OCI-LY1 (cell line): ENCODE data around the gene HDAC7.

Experiments
- EZH2 ChIP-seq: fragments of 200-600 bp; sonication (generic), shearing (Covaris generic); IDR thresholded peaks from 2 replicates; pipeline ENCODE4 v1.8.0; 2017; ENCODE audit warnings: borderline replicate concordance, mixed run types, mild to moderate bottlenecking, antibody characterized with exemption, low read length, moderate library complexity, mixed read lengths
- TF ChIP-seq, protein P1 (sequence below): fragments of 200-600 bp; sonication (generic), shearing (Covaris generic); IDR thresholded peaks from 2 replicates; pipeline ENCODE4 v1.5.1; 2017; ENCODE audit warnings: mild to moderate bottlenecking, antibody characterized with exemption, low read length, moderate library complexity, mixed read lengths

DNA sequence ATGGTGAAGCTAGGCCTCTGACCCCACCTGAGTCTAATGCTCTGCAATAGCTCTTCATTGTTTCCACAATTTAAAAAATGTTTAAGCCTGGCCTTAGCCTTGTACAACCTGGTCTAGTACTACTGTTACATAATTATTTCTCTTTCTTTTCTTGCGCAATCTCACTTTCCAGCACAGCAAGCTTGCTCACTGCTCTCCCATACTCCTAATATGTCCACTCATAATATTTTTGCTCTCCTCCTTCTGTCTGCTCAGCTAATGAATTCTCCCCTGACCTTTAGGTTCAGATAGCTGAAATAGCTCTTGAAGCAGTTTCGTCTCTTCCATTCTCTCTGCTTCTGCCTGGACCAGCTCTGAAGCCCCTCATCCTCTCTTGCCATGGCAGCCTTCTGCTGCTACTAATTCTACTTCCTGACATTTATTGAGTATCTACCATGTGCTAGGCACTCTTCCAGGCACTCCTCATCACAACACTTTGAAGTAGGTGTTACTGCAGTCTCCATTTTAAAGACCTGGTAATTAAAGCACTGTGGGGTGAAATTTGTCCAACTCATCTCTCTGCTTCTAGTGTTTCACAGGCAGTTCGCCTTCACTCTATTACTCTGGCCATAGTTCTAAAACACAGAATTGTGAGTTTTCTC is 49.5 kb downstream of the HDAC7 start:
- TF ChIP-seq, protein P1, sequence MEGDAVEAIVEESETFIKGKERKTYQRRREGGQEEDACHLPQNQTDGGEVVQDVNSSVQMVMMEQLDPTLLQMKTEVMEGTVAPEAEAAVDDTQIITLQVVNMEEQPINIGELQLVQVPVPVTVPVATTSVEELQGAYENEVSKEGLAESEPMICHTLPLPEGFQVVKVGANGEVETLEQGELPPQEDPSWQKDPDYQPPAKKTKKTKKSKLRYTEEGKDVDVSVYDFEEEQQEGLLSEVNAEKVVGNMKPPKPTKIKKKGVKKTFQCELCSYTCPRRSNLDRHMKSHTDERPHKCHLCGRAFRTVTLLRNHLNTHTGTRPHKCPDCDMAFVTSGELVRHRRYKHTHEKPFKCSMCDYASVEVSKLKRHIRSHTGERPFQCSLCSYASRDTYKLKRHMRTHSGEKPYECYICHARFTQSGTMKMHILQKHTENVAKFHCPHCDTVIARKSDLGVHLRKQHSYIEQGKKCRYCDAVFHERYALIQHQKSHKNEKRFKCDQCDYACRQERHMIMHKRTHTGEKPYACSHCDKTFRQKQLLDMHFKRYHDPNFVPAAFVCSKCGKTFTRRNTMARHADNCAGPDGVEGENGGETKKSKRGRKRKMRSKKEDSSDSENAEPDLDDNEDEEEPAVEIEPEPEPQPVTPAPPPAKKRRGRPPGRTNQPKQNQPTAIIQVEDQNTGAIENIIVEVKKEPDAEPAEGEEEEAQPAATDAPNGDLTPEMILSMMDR = no peak
- no peak for TF ChIP-seq EZH2
